GDM1 (cell line): Measurements from ENCODE around the gene JADE1.

Experiments
- DNase-seq: peaks from one replicate; lab custom pipeline; 2025; lab: John Stamatoyannopoulos, UW

JADE1 gene

DNA sequence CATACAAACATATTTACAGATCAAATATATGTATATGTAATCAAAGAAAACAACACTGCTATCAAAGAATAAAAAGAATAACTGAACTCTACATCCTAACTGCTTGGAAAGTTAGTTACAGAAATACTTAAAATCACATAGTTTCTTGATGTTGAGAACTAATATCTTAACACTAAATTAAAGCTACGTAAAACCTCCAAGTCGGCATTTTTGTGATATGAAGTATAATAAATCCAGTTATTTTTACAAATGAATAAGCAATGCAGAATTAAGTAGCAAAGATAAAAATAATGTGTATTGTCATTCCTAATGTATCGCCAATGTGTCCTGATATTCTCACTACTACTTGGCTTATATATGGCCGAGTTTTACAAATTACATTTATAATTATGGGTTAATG, 68.4 kb downstream of the JADE1 start:
- no peak for DNase-seq

DNA sequence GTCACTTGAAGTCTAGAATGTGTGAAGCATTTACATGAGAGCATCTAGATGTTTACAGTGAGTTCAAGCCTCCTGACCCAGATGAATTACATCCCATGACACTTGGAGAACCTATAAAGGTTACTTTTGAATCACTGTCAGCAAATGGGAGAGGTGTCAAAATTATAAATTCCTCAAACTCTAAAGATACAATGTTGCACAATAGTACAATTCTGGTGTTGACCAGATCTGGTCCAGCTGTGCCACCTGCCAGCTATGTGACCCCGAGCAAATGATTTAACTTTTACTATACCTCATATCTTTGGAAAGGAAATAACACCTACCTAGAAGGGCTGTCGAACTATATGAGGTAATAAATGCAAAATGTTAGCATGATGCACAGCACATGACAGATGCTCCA, 69.8 kb downstream of the JADE1 start:
- DNase-seq, result no peak

DNA sequence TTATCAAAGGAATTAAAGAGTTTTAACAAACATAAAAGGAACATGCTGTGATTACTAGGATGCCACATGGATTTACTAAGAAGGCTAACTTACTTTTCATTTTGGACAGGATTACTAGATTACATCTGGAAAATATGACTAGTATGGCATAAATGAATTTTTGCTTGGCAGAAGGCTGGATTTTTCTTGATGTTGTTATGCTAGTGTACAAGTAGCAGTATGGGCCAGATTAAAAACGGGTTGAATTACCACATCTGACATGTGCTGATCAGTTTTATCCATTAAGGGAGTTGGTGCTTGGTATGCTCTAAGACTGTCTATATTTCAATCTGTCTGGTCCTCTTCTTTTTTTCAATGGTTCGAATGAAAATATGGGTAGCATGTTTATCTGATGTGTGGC, 70.5 kb downstream of the JADE1 start:
- DNase-seq, result no peak

DNA sequence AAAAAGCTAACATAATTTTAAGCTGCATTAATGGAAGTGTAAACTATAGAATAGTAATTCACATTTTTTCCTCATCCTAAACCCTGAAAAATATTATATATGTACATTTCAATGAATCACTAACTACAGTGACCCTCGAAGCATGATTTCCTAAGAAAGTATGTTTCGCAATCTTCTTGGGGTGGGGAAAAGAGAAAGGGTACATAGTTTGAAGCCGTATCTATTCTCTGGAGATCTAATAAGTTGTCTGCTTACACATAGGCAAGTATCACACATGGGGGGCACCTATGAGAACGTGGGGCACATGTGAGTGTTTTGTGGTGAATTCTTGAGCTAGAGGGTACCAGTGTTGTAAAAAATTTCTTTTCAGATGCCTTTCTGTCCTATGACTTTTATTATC, 71.2 kb downstream of the JADE1 start:
- no peak for DNase-seq

DNA sequence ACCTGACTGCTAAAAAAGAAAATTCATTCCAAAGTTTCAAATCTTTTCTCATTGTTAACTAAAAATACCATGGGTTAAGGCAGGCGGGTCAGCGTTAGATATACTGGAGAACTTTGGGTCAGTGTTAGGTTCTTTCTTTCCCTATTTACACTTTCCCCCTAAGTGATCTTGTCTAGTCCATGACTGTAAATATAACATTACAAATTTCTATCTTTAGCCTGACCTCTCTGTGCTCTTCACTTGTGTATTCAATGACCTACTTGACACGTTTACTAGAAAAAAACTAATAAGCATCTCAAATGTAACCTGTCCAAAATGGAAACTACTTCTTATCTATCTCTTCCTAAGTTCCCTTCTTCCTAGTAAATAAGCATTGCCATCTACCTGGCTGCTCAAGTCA, 95.3 kb downstream of the JADE1 start:
- DNase-seq, result no peak

DNA sequence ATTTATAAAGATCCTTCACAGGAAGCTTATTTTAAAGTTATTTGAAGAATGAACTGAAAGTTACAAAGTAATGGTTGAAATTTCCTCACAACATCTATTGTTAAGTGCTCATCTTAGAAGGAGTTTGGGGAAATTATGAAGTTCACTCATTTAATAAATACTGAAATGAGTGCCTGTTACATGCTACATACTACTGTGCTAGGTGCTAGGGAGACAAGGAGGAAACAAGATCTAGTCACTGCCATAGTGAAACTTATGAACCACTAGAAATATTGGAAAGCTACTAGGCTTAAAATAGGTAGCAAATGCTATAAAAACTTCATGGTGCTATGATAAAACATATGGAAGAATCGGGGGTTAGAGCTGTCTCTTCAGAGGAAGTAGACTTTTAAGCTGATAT, 97.1 kb downstream of the JADE1 start:
- no peak for DNase-seq

DNA sequence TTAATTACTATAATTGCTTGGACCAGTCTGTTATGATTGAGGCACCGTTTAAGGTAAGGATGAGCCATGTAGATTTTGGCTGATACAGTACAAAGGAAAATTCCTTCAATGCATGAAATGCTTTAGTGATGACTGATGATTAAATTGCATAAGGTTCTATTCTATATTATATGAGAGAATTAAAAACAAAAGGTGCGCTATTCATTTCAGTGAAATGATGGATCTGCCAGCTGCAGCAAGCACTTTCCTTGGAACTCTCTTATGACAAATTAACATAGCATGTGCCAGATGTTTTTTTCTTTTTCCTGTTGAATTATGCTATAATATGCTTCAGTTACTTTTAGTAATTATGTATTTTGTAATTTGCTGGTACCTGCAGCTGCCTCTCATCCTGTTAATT, 98.5 kb downstream of the JADE1 start:
- no peak for DNase-seq

DNA sequence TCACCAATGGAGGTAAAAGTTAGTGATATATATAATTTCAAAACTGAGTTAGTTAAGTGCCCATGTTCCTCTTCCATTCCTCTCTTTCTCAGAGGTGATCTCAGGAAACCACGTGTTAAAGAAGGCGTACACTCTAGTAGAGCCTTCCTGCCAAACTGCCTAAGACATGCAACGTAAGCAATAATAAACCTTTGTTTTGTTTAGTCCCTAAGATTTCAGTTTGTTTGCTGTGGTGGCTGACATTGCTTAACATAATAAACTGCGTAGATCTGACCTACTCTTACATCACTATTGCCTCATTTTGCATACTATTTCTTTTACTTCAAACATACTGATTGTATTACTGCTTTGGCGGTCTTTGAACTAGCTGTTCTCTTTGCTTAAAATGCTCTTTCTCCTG, 99.2 kb downstream of the JADE1 start:
- DNase-seq, result no peak

DNA sequence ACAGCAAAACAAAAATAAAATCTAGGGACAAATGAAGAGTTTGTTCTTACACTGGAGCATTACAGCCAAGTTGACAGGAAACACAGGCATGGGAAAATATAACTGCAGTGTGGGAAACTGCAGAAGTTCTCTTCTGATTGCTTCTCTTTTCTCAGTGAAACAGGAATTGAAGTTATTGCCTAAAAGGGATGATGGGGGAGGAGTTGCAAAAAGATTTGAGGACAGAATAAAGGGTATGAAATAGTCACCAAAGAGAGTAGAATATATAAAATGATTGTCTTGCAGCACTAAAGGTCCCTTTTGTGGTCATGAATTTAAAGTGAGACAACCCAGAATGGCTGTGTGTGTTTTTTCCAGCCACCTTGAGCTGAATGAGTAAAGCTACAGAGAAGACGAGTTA, 103.7 kb downstream of the JADE1 start:
- DNase-seq, result peak; percentile 16

DNA sequence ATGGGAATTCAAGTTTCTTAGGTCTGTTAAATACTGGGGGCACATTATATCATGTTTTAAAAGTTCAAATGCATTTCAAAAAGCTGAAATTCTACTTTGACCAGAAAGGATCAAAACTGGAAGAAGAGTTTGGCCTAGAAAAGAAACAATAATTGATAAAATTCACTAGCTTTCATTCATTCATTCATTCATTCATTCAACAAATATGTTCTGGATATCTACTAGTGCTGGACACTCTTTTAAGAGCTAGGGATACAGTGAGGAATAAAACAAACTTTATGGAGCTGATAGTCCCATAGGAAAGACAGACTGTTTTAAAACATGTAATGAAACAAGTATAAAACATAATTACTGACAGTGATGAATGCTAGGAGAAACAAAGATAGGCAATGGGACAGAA, 106.0 kb downstream of the JADE1 start:
- no peak for DNase-seq

DNA sequence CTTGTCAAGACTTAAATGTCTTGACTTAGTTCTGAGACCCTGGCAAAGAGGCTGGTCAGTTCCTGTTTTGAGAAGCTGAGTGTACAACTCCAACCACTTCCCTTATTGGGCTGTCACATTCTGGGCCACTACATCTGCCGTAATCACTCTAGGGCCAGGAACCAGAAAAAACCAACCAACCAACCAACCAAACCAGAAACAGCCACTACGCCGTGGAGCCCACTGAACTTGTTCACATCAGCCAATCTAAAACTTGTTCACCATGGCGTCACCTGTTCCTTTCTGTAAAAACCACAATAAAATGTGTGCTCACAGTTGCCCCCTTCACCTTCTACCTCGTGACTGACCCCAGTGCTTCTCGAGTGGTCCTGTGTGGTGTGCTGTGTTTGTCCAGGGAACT, 107.3 kb downstream of the JADE1 start:
- DNase-seq, result peak; percentile 88

DNA sequence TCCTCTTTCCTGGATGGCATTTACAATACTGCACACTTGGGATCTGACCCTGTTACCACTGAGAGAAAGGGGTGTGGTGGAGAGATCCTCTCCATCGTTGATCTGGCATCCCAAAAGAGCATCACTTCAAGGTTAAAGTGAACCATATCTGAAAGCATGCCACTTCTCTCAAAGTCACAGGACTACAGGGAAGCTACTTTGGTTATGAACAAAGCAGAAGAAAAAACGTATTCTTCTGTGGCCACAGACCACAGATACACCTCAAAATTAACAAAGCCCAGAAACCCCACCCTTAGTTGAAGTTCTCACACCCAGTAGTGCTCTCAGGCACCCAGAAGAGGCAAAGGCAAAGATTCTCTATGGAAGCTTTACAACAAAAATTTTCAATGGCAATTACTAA, 108.3 kb downstream of the JADE1 start:
- peak; percentile 19 for DNase-seq

DNA sequence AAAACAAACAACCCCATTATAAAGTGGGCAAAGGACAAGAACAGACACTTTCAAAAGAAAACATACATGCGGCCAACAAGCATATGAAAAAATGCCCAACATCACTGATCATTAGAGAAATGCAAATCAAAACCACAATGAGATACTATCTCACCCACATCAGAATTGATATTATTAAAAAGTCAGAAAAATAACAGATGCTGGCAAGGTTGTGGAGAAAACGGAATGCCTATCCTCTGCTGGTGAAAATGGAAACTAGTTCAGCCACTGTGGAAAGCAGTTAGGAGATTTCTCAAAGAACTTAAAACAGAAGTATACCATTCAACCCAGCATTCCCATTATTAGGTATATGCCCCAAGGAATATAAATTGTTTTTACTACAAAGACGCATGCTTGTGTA, 112.5 kb downstream of the JADE1 start:
- no peak for DNase-seq
